Spinal cord (tissue), 10 donors: ENCODE measurements around the gene RNMT. TPM values are rescaled to one million over a fixed set of nuclear protein-coding genes. Genes with fewer than 3 reads are reported as not detected.
"Not testable (repeated sequence)": the region's sequence is repeated elsewhere in the genome, so short reads cannot be mapped to it uniquely, and the experiment has no call there.

Source experiments
- DNase-seq, 6 donors: peaks; one replicate each; pipeline versions ENCODE4 v3.0.0 to v3.0.0-alpha.2; 2013 to 2015; ENCODE audit warnings: low spot score in 6 of 6, low read depth in 4 of 6
- H3K27ac ChIP-seq: one replicate; pipeline ENCODE4 v1.5.1; 2013; ENCODE audit warnings: low read depth, low read length, control low read depth
- H3K27me3 ChIP-seq: one replicate; pipeline ENCODE4 v1.6.1; 2013; ENCODE audit warnings: low read length; ENCODE audit not compliant: control insufficient read depth, insufficient read depth
- H3K36me3 ChIP-seq: one replicate; pipeline ENCODE4 v1.6.1; 2013; ENCODE audit warnings: low read length; ENCODE audit not compliant: control insufficient read depth, insufficient read depth
- H3K4me1 ChIP-seq: one replicate; pipeline ENCODE4 v1.6.1; 2013; ENCODE audit warnings: low read length; ENCODE audit not compliant: control insufficient read depth, insufficient read depth
- H3K4me3 ChIP-seq: one replicate; pipeline ENCODE4 v1.5.1; 2013; ENCODE audit warnings: low read depth, low read length, control low read depth
- H3K9me3 ChIP-seq: one replicate; pipeline ENCODE4 v1.6.1; 2013; ENCODE audit warnings: low read length; ENCODE audit not compliant: control insufficient read depth, insufficient read depth
- WGBS: methylation state at CpG from one replicate; pipeline ENCODE4 v1.1.5; 2013; ENCODE audit warnings: missing lambda C conversion rate; ENCODE audit not compliant: insufficient coverage; 5-methylcytosine and 5-hydroxymethylcytosine counted together
- polyA plus RNA-seq, 2 donors: library from polyadenylated mRNA; unstranded; fragments of 120-200 nt; gene quantifications; one replicate each; pipeline ENCODE4 v1.2.1, GENCODE V29; 2013; ENCODE audit not compliant: insufficient read length in 2 of 2
- total RNA-seq, 2 donors: library from RNA; depleted of rRNA in 1 of 2; stranded (reverse); fragments of 120-200 nt in 1 of 2; fragments of >200 nt in 1 of 2; gene quantifications; one replicate each; pipeline versions ENCODE4 v1.2.3 to v1.2.4, GENCODE V29; 2013 to 2014
- donor health status: healthy.

Gene RNMT
- total and polyA plus RNA-seq, 4 donors, result 38.8 to 57.4 (median 51.9) TPM

DNA sequence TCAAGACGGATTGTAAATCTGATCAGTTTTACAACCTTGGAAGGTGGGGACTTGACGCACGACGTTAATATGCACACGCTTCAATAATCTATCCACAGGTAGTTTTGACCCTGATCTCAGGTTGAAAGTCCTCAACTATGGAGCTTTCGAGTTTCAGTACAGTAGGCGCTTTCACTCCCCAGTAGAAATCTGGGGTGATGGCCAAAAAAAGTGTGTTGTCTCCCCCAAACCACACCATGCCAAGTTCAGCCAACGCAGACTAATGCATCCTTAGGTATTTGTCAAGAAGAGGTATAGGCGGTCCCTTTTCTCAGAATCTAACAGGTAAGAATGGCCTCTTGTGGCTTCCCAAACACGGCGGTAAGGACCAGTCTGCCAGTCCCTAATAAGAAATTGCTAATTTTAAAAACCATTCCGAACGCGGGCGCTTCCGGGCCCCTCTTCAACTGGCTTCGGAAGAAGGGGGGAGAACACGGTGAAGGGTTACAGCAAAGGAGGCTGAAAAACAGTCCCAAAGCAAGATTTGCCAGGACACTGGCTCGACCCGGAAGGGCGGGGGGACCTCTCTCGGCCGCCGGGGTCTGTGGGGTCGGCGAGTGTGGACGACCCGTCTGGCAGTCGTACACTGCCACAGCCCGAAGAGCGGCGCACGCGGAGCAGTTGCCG, 774 bp upstream of the RNMT start:
- peaks cover 2% of the 10 kb centered on the region for H3K36me3 ChIP-seq
- WGBS, result under 1% methylated on average over 27 of the region's 35 CpGs
- H3K9me3 ChIP-seq, result no peaks in the 10 kb centered on the region
- DNase-seq, result peak in 4 of 6 donors; percentile 4 to 35 (median 6)
- no peaks in the 10 kb centered on the region for H3K4me1 ChIP-seq
- H3K27me3 ChIP-seq, result no peaks in the 10 kb centered on the region
- H3K4me3 ChIP-seq, result peak overlapping the region; percentile 83
- peak overlapping the region; percentile 70 for H3K27ac ChIP-seq

DNA sequence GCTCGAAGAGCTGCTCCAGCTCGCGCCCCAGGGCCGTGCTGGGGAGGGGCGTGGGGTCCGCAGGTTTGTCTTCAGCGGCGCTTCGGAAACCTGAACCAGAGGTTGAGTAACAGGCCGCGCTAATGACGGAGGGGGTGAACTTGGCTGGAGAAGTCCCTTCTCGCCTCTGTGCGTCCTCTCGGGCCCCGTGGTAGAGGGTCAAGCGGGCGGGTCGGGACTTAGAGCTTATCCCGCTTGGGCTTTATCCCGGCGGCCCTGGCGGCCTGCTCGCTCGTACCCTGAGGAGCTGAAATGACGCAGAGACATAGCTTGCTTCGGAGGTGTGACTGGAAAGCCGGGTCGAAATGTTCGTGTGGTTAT, 479 bp downstream of the RNMT start:
- peaks cover 2% of the 10 kb centered on the region for H3K36me3 ChIP-seq
- WGBS, result 0% methylated on average over 27 of the region's 30 CpGs
- DNase-seq, result no peak
- H3K4me3 ChIP-seq, result peak overlapping the region; percentile 83
- peak overlapping the region; percentile 96 for H3K27ac ChIP-seq
- H3K4me1 ChIP-seq, result no peaks in the 10 kb centered on the region
- H3K9me3 ChIP-seq, result no peaks in the 10 kb centered on the region
- no peaks in the 10 kb centered on the region for H3K27me3 ChIP-seq

DNA sequence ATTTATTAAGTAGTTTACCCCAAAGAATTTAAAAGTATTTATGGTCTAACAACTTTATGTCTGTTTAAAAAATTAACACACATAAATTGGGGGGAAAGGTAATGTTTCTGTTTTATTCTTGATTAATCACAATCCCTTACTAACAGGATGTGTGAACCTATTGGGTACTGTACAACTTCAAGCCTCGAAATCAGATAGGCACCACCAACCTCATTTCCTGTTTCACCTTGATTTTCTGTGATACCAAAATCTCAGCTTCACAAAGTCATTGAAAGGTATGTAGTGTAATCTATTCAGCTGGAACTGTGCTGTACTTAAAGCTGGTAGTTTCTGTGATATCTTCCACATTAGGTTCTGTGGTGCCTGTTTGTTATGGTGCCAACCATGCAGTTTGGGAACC, 4.0 kb downstream of the RNMT start:
- Histone ChIP-seq H3K4me3 (no peak overlapping the region), H3K27me3 (no peaks in the 10 kb centered on the region), H3K27ac (no peak overlapping the region), H3K9me3 (no peaks in the 10 kb centered on the region), H3K4me1 (no peaks in the 10 kb centered on the region), H3K36me3 (peaks cover 10% of the 10 kb centered on the region)
- no CpG with 5 or more reads among the region's 1 CpG for WGBS
- DNase-seq, result no peak

DNA sequence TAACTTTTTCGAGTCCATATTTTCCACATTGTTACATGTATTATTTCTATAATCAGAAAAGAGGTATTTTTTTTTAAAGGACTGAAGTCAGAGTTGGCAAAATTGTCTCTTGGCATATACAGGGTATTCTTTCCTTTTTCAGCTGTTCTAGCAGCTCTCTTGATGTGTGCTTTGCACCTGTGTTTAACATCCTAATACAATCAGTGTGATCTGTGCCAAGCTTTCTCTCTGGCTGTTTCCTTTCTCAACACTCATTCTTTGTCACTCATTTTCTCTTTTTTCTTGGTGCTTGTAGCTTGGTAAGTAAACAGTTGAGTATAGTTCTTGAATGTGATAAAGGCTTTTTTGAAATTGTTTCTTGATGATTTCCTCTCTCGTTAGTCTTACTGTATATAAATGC, 9.2 kb downstream of the RNMT start:
- DNase-seq, result no peak
- Histone ChIP-seq H3K4me1 (no peaks in the 10 kb centered on the region), H3K36me3 (peaks cover 20% of the 10 kb centered on the region), H3K4me3 (no peak overlapping the region), H3K9me3 (no peaks in the 10 kb centered on the region), H3K27me3 (no peaks in the 10 kb centered on the region), H3K27ac (no peak overlapping the region)
- WGBS, result no CpG with 5 or more reads among the region's 2 CpGs

DNA sequence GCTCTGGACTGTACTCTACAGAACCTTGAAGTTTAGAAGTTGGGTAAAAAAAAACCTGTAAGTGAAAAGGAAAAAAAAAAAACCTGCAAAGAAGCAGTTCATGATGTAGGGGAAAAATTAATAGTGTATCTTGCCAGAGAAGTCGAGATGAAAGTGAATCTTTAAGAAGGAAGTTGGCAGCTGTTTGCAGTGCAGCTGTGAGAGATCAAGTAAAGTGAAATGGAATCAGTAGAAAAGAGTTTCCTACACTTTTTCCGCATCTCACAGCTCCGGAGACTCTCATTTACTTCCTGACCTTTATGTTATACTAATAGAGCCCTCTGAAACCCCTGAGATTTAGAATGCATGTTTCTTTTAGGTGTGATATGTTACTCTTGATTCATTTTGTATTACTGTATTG, 19.2 kb downstream of the RNMT start:
- Histone ChIP-seq H3K27me3 (no peaks in the 10 kb centered on the region), H3K9me3 (no peaks in the 10 kb centered on the region), H3K4me1 (no peaks in the 10 kb centered on the region), H3K36me3 (peaks cover 34% of the 10 kb centered on the region), H3K27ac (no peak overlapping the region), H3K4me3 (no peak overlapping the region)
- WGBS, result 57% methylated on average over 1 of the region's 3 CpGs
- no peak for DNase-seq

DNA sequence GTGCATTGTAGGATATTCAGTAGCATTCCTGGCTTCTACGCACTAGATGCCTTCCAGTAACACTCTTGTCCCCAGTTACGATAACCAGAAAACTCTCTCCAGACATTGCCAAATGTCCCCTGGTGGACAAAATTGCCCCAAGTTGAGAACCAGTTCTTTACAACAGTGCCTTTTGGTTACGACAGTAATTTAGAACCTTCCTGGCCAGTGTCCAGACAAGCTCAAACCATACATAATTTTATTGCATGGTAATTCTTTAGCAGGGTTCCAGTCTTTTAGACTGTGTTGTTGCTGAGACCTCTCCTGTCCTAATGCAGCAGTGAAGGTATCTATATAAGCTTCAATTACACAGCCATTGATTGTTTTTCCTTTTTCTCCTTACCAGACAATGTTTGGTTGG, 20.2 kb downstream of the RNMT start:
- H3K27me3 ChIP-seq, result no peaks in the 10 kb centered on the region
- no peak overlapping the region for H3K4me3 ChIP-seq
- H3K9me3 ChIP-seq, result no peaks in the 10 kb centered on the region
- no peak overlapping the region for H3K27ac ChIP-seq
- DNase-seq, result no peak
- 94% methylated on average over 2 of the region's 3 CpGs for WGBS
- H3K36me3 ChIP-seq, result peaks cover 34% of the 10 kb centered on the region
- no peaks in the 10 kb centered on the region for H3K4me1 ChIP-seq

DNA sequence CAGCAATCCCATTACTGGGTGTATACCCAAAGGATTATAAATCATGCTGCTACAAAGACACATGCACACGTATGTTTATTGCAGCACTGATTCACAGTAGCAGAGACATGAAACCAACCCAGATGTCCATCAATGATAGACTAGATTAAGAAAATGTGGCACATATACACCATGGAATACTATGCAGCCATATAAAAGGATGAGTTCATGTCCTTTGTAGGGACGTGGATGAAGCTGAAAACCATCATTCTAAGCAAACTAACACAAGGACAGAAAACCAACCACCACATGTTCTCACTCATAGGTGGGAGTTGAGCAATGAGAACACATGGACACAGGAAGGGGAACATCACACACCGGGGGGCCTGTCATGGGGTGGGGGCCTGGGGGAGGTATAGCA, 25.1 kb downstream of the RNMT start:
- DNase-seq, H3K4me3 ChIP-seq, H3K27me3 ChIP-seq, H3K27ac ChIP-seq, H3K4me1 ChIP-seq, H3K9me3 ChIP-seq: not testable (repeated sequence)
- WGBS, result 100% methylated on average over 1 of the region's 3 CpGs
- H3K36me3 ChIP-seq, result peaks cover 39% of the 10 kb centered on the region

DNA sequence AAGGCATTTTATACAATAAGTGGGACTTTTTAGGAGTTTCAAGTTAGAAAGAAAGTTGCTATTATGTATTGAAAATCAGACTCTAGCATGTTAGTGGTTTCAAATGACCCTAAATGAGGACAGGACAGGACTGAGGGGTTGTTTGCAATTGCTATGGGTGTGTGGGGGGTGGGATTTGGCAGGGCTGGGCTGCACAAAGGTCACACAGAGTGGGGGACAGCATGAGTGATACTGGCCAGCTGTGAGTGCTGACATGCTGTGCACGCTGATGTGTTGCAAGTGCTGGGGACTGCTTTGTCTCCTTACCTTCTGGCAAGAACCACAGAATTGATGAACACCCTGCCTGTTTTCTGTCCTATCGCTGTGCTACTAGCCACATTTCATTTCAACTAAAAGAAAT, 29.8 kb downstream of the RNMT start:
- WGBS, result 100% methylated on average over 1 of the region's 2 CpGs
- Histone ChIP-seq H3K36me3 (peaks cover 15% of the 10 kb centered on the region), H3K9me3 (no peaks in the 10 kb centered on the region), H3K4me3 (no peak overlapping the region), H3K27ac (no peak overlapping the region), H3K27me3 (no peaks in the 10 kb centered on the region), H3K4me1 (no peaks in the 10 kb centered on the region)
- DNase-seq, result no peak

DNA sequence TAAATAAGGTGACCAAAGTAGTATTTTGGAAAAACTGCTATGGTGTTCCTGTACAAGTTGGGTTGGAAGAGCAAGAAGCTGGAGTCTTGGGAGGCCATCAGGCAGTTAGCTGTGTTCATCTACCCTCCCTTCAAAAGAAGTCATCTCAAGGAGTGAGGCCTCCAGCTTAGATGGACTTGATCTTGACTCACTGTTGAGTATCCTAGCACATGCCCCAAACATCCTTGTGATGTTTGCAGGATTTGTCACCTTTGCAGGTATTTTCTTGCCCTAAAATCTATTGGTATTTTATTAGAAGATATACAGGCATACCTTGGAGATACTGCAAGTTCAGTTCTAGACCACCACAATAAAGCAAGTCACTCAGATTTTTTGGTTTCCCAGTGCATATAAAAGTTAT, 30.2 kb downstream of the RNMT start:
- Histone ChIP-seq H3K36me3 (peaks cover 15% of the 10 kb centered on the region), H3K4me1 (no peaks in the 10 kb centered on the region), H3K4me3 (no peak overlapping the region)

DNA sequence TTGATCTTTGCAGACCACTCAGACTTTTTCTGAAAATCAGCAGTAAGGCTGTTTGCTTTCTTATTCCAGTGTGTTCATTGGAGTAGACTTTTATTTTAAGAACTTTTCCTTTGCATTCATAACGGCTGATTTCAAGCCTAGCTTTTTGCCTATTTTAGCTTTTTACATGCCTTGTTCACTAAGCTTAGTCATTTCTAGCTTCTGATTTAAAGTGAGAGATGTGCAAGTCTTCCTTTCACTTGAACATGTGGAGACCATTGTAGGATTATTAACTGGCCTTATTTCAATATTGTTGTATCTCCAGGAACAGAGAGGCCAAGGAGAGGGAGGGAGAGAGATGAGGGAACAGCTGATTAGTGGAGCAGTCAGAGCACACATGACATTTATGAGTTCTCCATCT, 32.1 kb downstream of the RNMT start:
- Histone ChIP-seq H3K9me3 (no peaks in the 10 kb centered on the region), H3K36me3 (peaks cover 8% of the 10 kb centered on the region), H3K4me1 (no peaks in the 10 kb centered on the region), H3K27me3 (no peaks in the 10 kb centered on the region), H3K4me3 (no peak overlapping the region), H3K27ac (no peak overlapping the region)
- no peak for DNase-seq
- WGBS, result no CpG with 5 or more reads among the region's 1 CpG

More for the DNA sequence above, 30.2 kb downstream of the RNMT start:
- no peak for DNase-seq
- H3K27me3 ChIP-seq, result no peaks in the 10 kb centered on the region
- H3K9me3 ChIP-seq, result no peaks in the 10 kb centered on the region
- H3K27ac ChIP-seq, result no peak overlapping the region
